T-helper 2 cell (primary cell): ENCODE measurements around the gene RIPOR3.
"Not testable (repeated sequence)": the region's sequence is repeated elsewhere in the genome, so short reads cannot be mapped to it uniquely, and the experiment has no call there.

ENCODE experiments used
- DNase-seq, 5 experiments: peaks; one replicate each; pipeline versions ENCODE4 v3.0.0 to v3.0.0-alpha.2; 2012 to 2022

RIPOR3 gene

GRCh38 chr20:50569864-50570836 lies 121.2 kb downstream of the RIPOR3 start:
- peak in 1 of 5 experiments; percentile 89 for DNase-seq

GRCh38 chr20:50569487-50569863 lies 121.9 kb downstream of the RIPOR3 start:
- not testable (repeated sequence) for DNase-seq

GRCh38 chr20:50568549-50568942 lies 122.8 kb downstream of the RIPOR3 start:
- DNase-seq = no peak

GRCh38 chr20:50567860-50568548 lies 123.3 kb downstream of the RIPOR3 start:
- no peak for DNase-seq

- DNase-seq = no peak
Measured at GRCh38 chr20:50565871-50566270, 125.5 kb downstream of the RIPOR3 start.

GRCh38 chr20:50565383-50565782 lies 126.0 kb downstream of the RIPOR3 start:
- no peak for DNase-seq

- DNase-seq = no peak
Measured at GRCh38 chr20:50563133-50563944, 128.0 kb downstream of the RIPOR3 start.

GRCh38 chr20:50562262-50562701 lies 129.1 kb downstream of the RIPOR3 start:
- no peak for DNase-seq

- peak in 2 of 5 experiments; percentile 46 to 87 for DNase-seq
Measured at GRCh38 chr20:50561379-50562078, 129.8 kb downstream of the RIPOR3 start.

GRCh38 chr20:50560867-50561266 lies 130.5 kb downstream of the RIPOR3 start:
- DNase-seq = no peak

GRCh38 chr20:50559856-50560638 lies 131.3 kb downstream of the RIPOR3 start:
- DNase-seq = no peak

- no peak for DNase-seq
Measured at GRCh38 chr20:50559149-50559548, 132.2 kb downstream of the RIPOR3 start.

GRCh38 chr20:50558483-50558925 lies 132.8 kb downstream of the RIPOR3 start:
- no peak for DNase-seq

- no peak for DNase-seq
Measured at GRCh38 chr20:50557549-50558134, 133.7 kb downstream of the RIPOR3 start.

GRCh38 chr20:50555662-50556061 lies 135.7 kb downstream of the RIPOR3 start:
- no peak for DNase-seq

GRCh38 chr20:50554694-50555579 lies 136.4 kb downstream of the RIPOR3 start:
- DNase-seq = peak in 1 of 5 experiments; percentile 40

- no peak for DNase-seq
Measured at GRCh38 chr20:50552979-50553378, 138.4 kb downstream of the RIPOR3 start.

GRCh38 chr20:50551288-50551687 lies 140.1 kb downstream of the RIPOR3 start:
- DNase-seq = peak in 1 of 5 experiments; percentile 80

GRCh38 chr20:50550531-50550930 lies 140.8 kb downstream of the RIPOR3 start:
- no peak for DNase-seq

GRCh38 chr20:50548396-50548795 lies 142.9 kb downstream of the RIPOR3 start:
- DNase-seq = no peak
